ENCODE results near the gene TNXB.

- TF ChIP-seq CTCF (conservative IDR thresholded peaks at IDR 0.05; ENCODE audit: low read depth, low read length) (no peak), EZH2 (IDR thresholded peaks at IDR 0.05; ENCODE audit: borderline replicate concordance, low read depth, low read length, poor library complexity, severe bottlenecking) (no peak)
Measured at GRCh38 chr6:32047539-32047854, 61.6 kb downstream of the TNXB start.
